Endodermal cell (in vitro differentiated cells): ENCODE results near the gene SCNN1A. TPM values are rescaled to one million over a fixed set of nuclear protein-coding genes. Genes with fewer than 3 reads are reported as not detected.

Experiments
- DNase-seq: peaks from one replicate; pipeline ENCODE4 v3.0.0-alpha.2; 2017
- H3K27ac ChIP-seq: 2 replicates; pipeline ENCODE4 v1.5.1; 2013; ENCODE audit warnings: mild to moderate bottlenecking, low read depth, low read length, moderate library complexity
- H3K27me3 ChIP-seq: 2 replicates; pipeline ENCODE4 v1.6.1; 2013; ENCODE audit warnings: mild to moderate bottlenecking, low read length, moderate library complexity; ENCODE audit not compliant: insufficient read depth, control insufficient read depth, poor library complexity, severe bottlenecking
- H3K36me3 ChIP-seq: 2 replicates; pipeline ENCODE4 v1.7.0; 2013; ENCODE audit warnings: mild to moderate bottlenecking, low read length, moderate library complexity; ENCODE audit not compliant: control insufficient read depth, insufficient read depth
- H3K4me1 ChIP-seq: one replicate; pipeline ENCODE4 v1.7.0; 2013; ENCODE audit warnings: low read length; ENCODE audit not compliant: control insufficient read depth, insufficient read depth
- H3K4me3 ChIP-seq: 2 replicates; pipeline ENCODE4 v1.5.1; 2013; ENCODE audit warnings: mild to moderate bottlenecking, low read length, moderate library complexity
- H3K9ac ChIP-seq: 2 replicates; pipeline ENCODE4 v1.6.1; 2013; ENCODE audit warnings: mild to moderate bottlenecking, low read length, moderate library complexity; ENCODE audit not compliant: poor library complexity, severe bottlenecking; ENCODE audit errors: extremely low read depth
- H3K9me3 ChIP-seq: 2 replicates; pipeline ENCODE4 v1.6.1; 2013; ENCODE audit warnings: mild to moderate bottlenecking, low read length, moderate library complexity; ENCODE audit not compliant: control insufficient read depth
- H3K27ac Mint-ChIP-seq: 2 replicates; pipeline ENCODE4 v1.8.0; 2020; ENCODE audit warnings: mixed read lengths
- H3K27me3 Mint-ChIP-seq: 2 replicates; pipeline ENCODE4 v1.8.0; 2021; ENCODE audit warnings: mild to moderate bottlenecking, mixed read lengths; ENCODE audit not compliant: insufficient read depth
- H3K36me3 Mint-ChIP-seq: 2 replicates; pipeline ENCODE4 v1.8.0; 2020; ENCODE audit warnings: low read depth, mixed read lengths
- H3K4me1 Mint-ChIP-seq: 2 replicates; pipeline ENCODE4 v1.8.0; 2020; ENCODE audit warnings: mixed read lengths
- H3K4me3 Mint-ChIP-seq: 2 replicates; pipeline ENCODE4 v1.8.0; 2020; ENCODE audit warnings: mild to moderate bottlenecking, moderate library complexity, mixed read lengths
- H3K9me3 Mint-ChIP-seq: 2 replicates; pipeline ENCODE4 v1.8.0; 2020; ENCODE audit warnings: mild to moderate bottlenecking, mixed read lengths
- CTCF ChIP-seq: fragments of 200-600 bp; sonication (generic); conservative IDR thresholded peaks from 2 replicates; pipeline ENCODE4 v1.5.0; 2021; ENCODE audit warnings: antibody characterized with exemption, mild to moderate bottlenecking
- WGBS, 2 experiments: methylation state at CpG; one replicate each; pipeline versions ENCODE4 v1.1.5 to v1.1.7; 2013; ENCODE audit warnings: missing lambda C conversion rate in 2 of 2, mixed read lengths in 1 of 2; ENCODE audit not compliant: insufficient coverage in 1 of 2, insufficient read length in 1 of 2; 5-methylcytosine and 5-hydroxymethylcytosine counted together
- total RNA-seq, 2 donors: library from RNA; stranded (reverse); fragmentation: NEBNext Ultra II Directional in 1 of 2; extraction: Animal tissue kit (Norgen Biotek cat#: 25700) in 1 of 2; gene quantifications; 2 replicates in 1 of 2; 3 replicates in 1 of 2; pipeline ENCODE4 v1.2.1, GENCODE V29; 2021

Gene SCNN1A
- total RNA-seq, 2 donors from 2014 or later = 32.1 to 87.7 TPM

DNA sequence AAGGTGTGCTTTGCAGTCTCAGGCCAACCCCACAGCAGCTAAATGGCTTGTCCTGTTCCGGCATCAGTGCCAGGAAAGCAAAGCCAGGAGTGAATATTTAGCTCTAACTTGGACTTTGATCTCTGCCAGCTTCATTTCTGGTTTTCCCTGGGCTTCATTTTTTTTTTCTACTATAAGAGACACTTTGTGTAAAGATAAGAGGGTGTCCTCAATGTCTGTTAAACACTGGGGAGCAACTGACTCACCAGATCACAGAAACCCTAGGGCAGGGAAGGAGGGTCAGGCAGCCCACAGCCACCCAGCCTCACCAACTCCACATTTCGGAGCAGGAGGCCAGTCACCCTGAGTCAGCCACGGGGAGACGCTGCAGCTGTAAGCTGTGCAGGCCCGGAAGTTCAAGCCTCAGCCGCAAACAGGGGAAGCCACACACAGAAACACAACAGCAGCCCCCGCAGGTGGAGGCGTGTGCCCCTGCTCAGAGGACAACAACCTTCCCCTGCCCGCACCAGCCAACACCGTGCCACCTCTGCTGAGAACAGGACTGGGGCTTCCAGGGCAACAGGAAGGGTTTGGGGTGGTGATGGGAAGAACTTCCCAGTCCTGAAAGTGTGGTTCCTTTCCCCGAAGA lies 39.8 kb downstream of the SCNN1A start:
- Histone ChIP-seq H3K27me3 (no peaks in the 10 kb centered on the region), H3K4me1 (peaks cover 20% of the 10 kb centered on the region), H3K9me3 (no peaks in the 10 kb centered on the region), H3K27ac (peak overlapping the region; percentile 92), H3K9ac (peak overlapping the region; percentile 47), H3K36me3 (peaks cover 38% of the 10 kb centered on the region), H3K4me3 (peak overlapping the region; percentile 72)
- peak; percentile 74 for TF ChIP-seq CTCF
- H3K4me1 Mint-ChIP-seq = peaks cover 16% of the 10 kb centered on the region
- no peak overlapping the region for H3K27ac Mint-ChIP-seq
- H3K4me3 Mint-ChIP-seq = no peak overlapping the region
- DNase-seq = peak; percentile 89
- 40 to 100% methylated on average over 1 to 11 of the region's 11 CpGs for WGBS, 2 experiments
- no peaks in the 10 kb centered on the region for H3K9me3 Mint-ChIP-seq
- H3K27me3 Mint-ChIP-seq = no peaks in the 10 kb centered on the region
- peaks cover 46% of the 10 kb centered on the region for H3K36me3 Mint-ChIP-seq

DNA sequence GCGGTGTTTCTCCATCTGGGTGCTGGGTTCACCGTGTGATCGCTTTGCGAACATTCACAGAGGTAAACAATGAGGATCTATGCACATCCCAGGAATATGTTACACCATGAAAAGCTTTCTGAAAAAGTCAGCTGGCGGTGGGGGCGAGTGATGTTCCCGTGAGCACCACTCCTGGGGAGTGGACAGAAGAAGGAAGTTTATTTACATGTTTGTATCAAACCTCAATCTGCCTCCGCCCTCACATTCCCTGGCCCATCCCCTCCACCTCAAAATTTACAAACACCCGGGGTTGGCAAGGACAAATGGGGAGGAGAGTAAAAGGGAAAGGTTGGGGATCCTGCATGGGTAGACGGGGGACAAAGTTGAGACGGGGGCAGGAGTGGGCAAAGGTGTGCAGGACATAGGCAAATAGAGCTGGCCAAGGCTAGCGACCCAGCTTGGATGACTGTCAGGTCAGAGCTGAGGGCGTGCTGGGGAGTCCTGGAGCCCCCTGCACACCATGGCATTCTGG lies 40.4 kb downstream of the SCNN1A start:
- Histone ChIP-seq H3K9me3 (no peaks in the 10 kb centered on the region), H3K4me1 (peaks cover 18% of the 10 kb centered on the region), H3K9ac (no peak overlapping the region), H3K36me3 (peaks cover 43% of the 10 kb centered on the region), H3K4me3 (no peak overlapping the region), H3K27ac (peak overlapping the region; percentile 92), H3K27me3 (no peaks in the 10 kb centered on the region)
- 89 to 91% methylated on average over 8 to 12 of the region's 13 CpGs for WGBS, 2 experiments
- Mint-ChIP-seq H3K27ac (no peak overlapping the region), H3K4me1 (peaks cover 17% of the 10 kb centered on the region), H3K36me3 (peaks cover 52% of the 10 kb centered on the region), H3K27me3 (no peaks in the 10 kb centered on the region), H3K4me3 (no peak overlapping the region), H3K9me3 (no peaks in the 10 kb centered on the region)
- DNase-seq = peak; percentile 53
- no peak for TF ChIP-seq CTCF

- no peaks in the 10 kb centered on the region for H3K27me3 ChIP-seq
- H3K9ac ChIP-seq = no peak overlapping the region
- WGBS, 2 experiments = 93 to 100% methylated on average over 4 to 5 of the region's 5 CpGs
- H3K4me1 ChIP-seq = peaks cover 17% of the 10 kb centered on the region
- no peak overlapping the region for H3K4me3 ChIP-seq
- no peak for DNase-seq
- no peak overlapping the region for H3K4me3 Mint-ChIP-seq
- H3K9me3 ChIP-seq = no peaks in the 10 kb centered on the region
- no peak overlapping the region for H3K27ac ChIP-seq
- H3K36me3 ChIP-seq = peaks cover 45% of the 10 kb centered on the region
- H3K27ac Mint-ChIP-seq = no peak overlapping the region
- H3K9me3 Mint-ChIP-seq = no peaks in the 10 kb centered on the region
- no peak for TF ChIP-seq CTCF
- H3K36me3 Mint-ChIP-seq = peaks cover 56% of the 10 kb centered on the region
- H3K4me1 Mint-ChIP-seq = peaks cover 20% of the 10 kb centered on the region
- no peaks in the 10 kb centered on the region for H3K27me3 Mint-ChIP-seq
These were observed 41.0 kb downstream of the SCNN1A start for GRCh38 chr12:6334359-6334758.
